ENCODE data around the gene ANAPC4. TPM values are rescaled to one million over a fixed set of nuclear protein-coding genes. Genes with fewer than 3 reads are reported as not detected.
"Not testable (repeated sequence)": the region's sequence is repeated elsewhere in the genome, so short reads cannot be mapped to it uniquely, and the experiment has no call there.

ANAPC4 gene
- 10 to 100 TPM; 34.7 to 60.2 (median 49.6) TPM for polyA plus RNA-seq (ENCODE audit: insufficient read length in 3 of 3)
- long read RNA-seq, donor 1, partial matches to known transcripts, result 6 of 6 reads
- long read RNA-seq, donor 1, other reads (novel, unspliced or antisense), result 0 of 6 reads
- long read RNA-seq, donor 2, partial matches to known transcripts, result 8 of 9 reads
- long read RNA-seq, donor 2, other reads (novel, unspliced or antisense), result 0 of 9 reads
- long read RNA-seq, donor 3, transcript ANAPC4-201 (29 exons, 2,685 nt), result major isoform, 5 of 25 reads
- long read RNA-seq, donor 3, partial matches to known transcripts, result 19 of 25 reads
- long read RNA-seq, donor 3, other reads (novel, unspliced or antisense), result 0 of 25 reads
- long read RNA-seq, donor 4, partial matches to known transcripts, result 33 of 36 reads
- long read RNA-seq, donor 4, other reads (novel, unspliced or antisense), result 0 of 36 reads
- long read RNA-seq, donor 5, result 0 reads
- long read RNA-seq, donor 6, partial matches to known transcripts, result 16 of 16 reads
- long read RNA-seq, donor 6, other reads (novel, unspliced or antisense), result 0 of 16 reads
- long read RNA-seq, donor 7, partial matches to known transcripts, result 20 of 22 reads
- long read RNA-seq, donor 7, other reads (novel, unspliced or antisense), result 0 of 22 reads
- long read RNA-seq, donor 8, result 0 reads
- long read RNA-seq, donor 9, partial matches to known transcripts, result 0 of 2 reads
- long read RNA-seq, donor 9, other reads (novel, unspliced or antisense), result 0 of 2 reads
- long read RNA-seq, donor 10, partial matches to known transcripts, result 18 of 18 reads
- long read RNA-seq, donor 10, other reads (novel, unspliced or antisense), result 0 of 18 reads
- long read RNA-seq, donor 11, partial matches to known transcripts, result 10 of 13 reads
- long read RNA-seq, donor 11, other reads (novel, unspliced or antisense), result 0 of 13 reads
- long read RNA-seq, donor 12, partial matches to known transcripts, result 6 of 7 reads
- long read RNA-seq, donor 12, other reads (novel, unspliced or antisense), result 0 of 7 reads
- long read RNA-seq, donor 13, result 0 reads
- long read RNA-seq, donor 14, partial matches to known transcripts, result 7 of 8 reads
- long read RNA-seq, donor 14, other reads (novel, unspliced or antisense), result 0 of 8 reads
- long read RNA-seq, donor 15, partial matches to known transcripts, result 5 of 6 reads
- long read RNA-seq, donor 15, other reads (novel, unspliced or antisense), result 0 of 6 reads
- long read RNA-seq, donor 16, transcript ANAPC4-201 (29 exons, 2,685 nt), result major isoform, 5 of 81 reads
- long read RNA-seq, donor 16, partial matches to known transcripts, result 76 of 81 reads
- long read RNA-seq, donor 16, other reads (novel, unspliced or antisense), result 0 of 81 reads

GRCh38 chr4:25376754-25377571 lies at the start of gene ANAPC4:
Gene ANAPC4 (plus strand): TSS chr4:25377263. CDS start chr4:25377428, 165 bp downstream.
- DNase-seq (ENCODE audit: extremely low read depth in 1 of 11, low read depth in 9 of 11, low spot score in 4 of 11), result peak; percentile 49 to 88 (median 79)

GRCh38 chr4:25328463-25328862 lies 48.6 kb upstream of the ANAPC4 start:
- DNase-seq (ENCODE audit: extremely low read depth in 1 of 11, low read depth in 9 of 11, low spot score in 4 of 11), result not testable (repeated sequence)

- DNase-seq (ENCODE audit: extremely low read depth in 1 of 11, low read depth in 9 of 11, low spot score in 4 of 11), result no peak
Measured at GRCh38 chr4:25330335-25330734, 46.7 kb upstream of the ANAPC4 start.

- no peak for DNase-seq (ENCODE audit: extremely low read depth in 1 of 11, low read depth in 9 of 11, low spot score in 4 of 11)
Measured at GRCh38 chr4:25330905-25331808, 45.9 kb upstream of the ANAPC4 start.

- DNase-seq (ENCODE audit: extremely low read depth in 1 of 11, low read depth in 9 of 11, low spot score in 4 of 11), result no peak
Measured at GRCh38 chr4:25343671-25344070, 33.4 kb upstream of the ANAPC4 start.

GRCh38 chr4:25345744-25346143 lies 31.3 kb upstream of the ANAPC4 start:
- peak in 1 of 11 donors; percentile 11 for DNase-seq (ENCODE audit: extremely low read depth in 1 of 11, low read depth in 9 of 11, low spot score in 4 of 11)

GRCh38 chr4:25346913-25347312 lies 30.1 kb upstream of the ANAPC4 start:
- no peak for DNase-seq (ENCODE audit: extremely low read depth in 1 of 11, low read depth in 9 of 11, low spot score in 4 of 11)

GRCh38 chr4:25347473-25347872 lies 29.6 kb upstream of the ANAPC4 start:
- DNase-seq (ENCODE audit: extremely low read depth in 1 of 11, low read depth in 9 of 11, low spot score in 4 of 11), result peak in 1 of 11 donors; percentile 15

GRCh38 chr4:25347971-25348370 lies 29.1 kb upstream of the ANAPC4 start:
- DNase-seq (ENCODE audit: extremely low read depth in 1 of 11, low read depth in 9 of 11, low spot score in 4 of 11), result no peak

- DNase-seq (ENCODE audit: extremely low read depth in 1 of 11, low read depth in 9 of 11, low spot score in 4 of 11), result no peak
Measured at GRCh38 chr4:25350561-25350960, 26.5 kb upstream of the ANAPC4 start.

- DNase-seq (ENCODE audit: extremely low read depth in 1 of 11, low read depth in 9 of 11, low spot score in 4 of 11), result no peak
Measured at GRCh38 chr4:25351777-25352416, 25.2 kb upstream of the ANAPC4 start.

- DNase-seq (ENCODE audit: extremely low read depth in 1 of 11, low read depth in 9 of 11, low spot score in 4 of 11), result no peak
Measured at GRCh38 chr4:25356068-25356467, 21.0 kb upstream of the ANAPC4 start.

GRCh38 chr4:25358515-25359275 lies 18.4 kb upstream of the ANAPC4 start:
- no peak for DNase-seq (ENCODE audit: extremely low read depth in 1 of 11, low read depth in 9 of 11, low spot score in 4 of 11)

- DNase-seq (ENCODE audit: extremely low read depth in 1 of 11, low read depth in 9 of 11, low spot score in 4 of 11), result no peak
Measured at GRCh38 chr4:25361253-25361652, 15.8 kb upstream of the ANAPC4 start.

- peak in 1 of 11 donors; percentile 44 for DNase-seq (ENCODE audit: extremely low read depth in 1 of 11, low read depth in 9 of 11, low spot score in 4 of 11)
Measured at GRCh38 chr4:25367004-25367621, 9.9 kb upstream of the ANAPC4 start.

- DNase-seq (ENCODE audit: extremely low read depth in 1 of 11, low read depth in 9 of 11, low spot score in 4 of 11), result no peak
Measured at GRCh38 chr4:25367877-25368276, 9.2 kb upstream of the ANAPC4 start.
